HG02973 (cell line): ENCODE measurements around the gene HOXA11.

Experiments used
- ATAC-seq: cut with Tn5 transposase; IDR thresholded peaks from one replicate; pipeline ENCODE4 v1.9.1; 2021; ENCODE audit warnings: moderate library complexity; ENCODE audit not compliant: unreplicated experiment

HOXA11 gene

DNA sequence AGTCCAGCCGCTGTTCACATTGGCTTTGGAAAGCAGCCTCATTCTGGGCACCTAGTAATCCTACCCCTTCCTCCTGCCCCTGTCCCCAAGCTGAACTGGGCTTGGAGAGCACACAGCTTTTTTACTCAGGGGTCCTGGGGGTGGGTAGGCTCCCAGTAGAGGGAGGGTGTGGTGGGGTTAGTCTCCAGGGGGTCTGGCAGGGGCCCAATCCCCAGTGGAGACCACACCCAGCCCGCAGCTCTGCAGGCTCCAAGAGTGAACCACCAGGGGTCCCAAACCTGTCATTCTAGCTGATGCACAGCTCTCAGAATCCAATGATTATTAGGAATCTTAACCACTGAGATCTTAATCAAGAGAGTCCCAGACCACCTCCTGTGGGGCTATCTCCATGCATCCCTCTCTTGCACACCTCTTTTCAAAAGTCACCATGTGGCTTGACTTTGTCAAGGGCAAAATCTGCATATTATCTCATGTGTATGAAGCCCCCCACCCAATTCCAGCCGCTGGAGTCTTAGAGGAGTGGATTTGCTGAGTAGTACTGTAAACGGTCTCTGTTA lies 2.7 kb downstream of the HOXA11 start:
- no peak for ATAC-seq

GRCh38 chr7:27181795-27182275 lies 3.2 kb downstream of the HOXA11 start:
- no peak for ATAC-seq

- no peak for ATAC-seq
These were observed 4.3 kb downstream of the HOXA11 start for GRCh38 chr7:27180431-27181420.

DNA sequence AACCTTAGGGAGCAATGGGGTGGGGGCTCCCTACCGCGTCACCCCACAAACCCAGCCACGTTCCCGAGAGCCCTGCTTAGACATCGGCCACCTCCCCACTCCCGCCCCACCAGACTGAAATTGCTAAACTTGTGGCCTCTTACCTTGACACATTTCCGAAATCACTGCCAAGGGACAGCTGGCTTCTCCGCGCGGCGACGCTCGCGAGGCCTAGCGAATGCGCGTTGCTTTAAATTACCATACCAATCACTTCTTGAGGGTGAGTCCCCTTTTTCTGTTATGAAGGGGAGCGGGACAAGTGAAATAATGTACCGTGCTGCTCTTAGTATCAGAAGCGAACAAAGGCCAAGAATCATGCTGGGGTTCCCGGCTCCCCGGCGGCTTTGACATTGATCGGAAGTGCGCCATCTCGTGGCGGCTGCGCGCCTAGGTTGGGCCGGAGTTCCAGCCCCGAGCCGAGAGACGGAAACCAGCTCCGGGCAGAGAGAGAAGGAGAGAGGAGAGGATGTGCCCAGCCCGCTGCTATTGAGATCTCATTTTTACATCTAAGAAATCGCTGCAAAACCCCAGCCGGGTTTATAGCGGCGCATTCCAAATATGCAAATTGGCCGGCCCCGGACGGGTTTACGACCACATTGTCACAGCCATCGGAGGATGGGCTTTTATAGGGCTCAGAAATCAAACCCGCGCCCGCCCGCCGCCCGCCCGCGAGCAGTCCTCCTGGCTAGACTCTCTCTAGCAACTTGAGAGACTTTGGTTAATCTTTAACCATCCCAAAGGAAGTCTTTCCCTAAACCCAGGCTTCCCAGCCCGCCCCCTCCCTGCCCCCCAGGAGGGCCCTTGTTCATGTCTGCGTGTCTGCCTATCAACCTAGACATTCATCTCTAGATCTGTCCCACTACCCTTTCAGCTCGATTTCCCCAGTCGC lies 5.3 kb downstream of the HOXA11 start:
- ATAC-seq: no peak

- ATAC-seq: no peak
These were observed 6.0 kb downstream of the HOXA11 start for GRCh38 chr7:27179030-27179429.

GRCh38 chr7:27178366-27178765 lies 6.7 kb downstream of the HOXA11 start:
- ATAC-seq: no peak

DNA sequence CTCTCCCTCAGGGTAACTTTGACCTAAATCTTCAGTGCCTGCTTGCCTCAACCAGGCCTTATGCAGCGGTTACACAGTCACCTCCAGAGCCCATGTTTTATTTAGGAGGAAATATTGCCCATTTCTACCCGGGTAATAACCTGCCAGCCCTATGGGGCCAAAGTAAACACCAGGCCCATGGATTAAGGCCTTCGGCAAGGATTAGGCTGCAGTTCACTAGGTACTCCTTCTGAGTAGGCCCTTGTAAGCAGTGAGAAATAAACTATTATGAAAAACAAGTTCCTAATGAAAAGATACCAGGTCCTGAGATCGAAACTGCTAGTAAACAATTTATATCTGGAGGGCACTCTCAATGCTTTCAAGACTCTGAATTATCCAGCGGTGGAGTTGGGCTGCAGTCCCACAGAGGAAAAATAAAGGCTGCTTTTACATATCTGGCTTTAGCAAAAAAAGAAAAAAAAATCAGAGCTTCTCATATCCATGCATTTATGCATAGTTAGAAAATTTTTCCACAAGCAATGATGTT lies 7.2 kb downstream of the HOXA11 start:
- ATAC-seq: no peak

DNA sequence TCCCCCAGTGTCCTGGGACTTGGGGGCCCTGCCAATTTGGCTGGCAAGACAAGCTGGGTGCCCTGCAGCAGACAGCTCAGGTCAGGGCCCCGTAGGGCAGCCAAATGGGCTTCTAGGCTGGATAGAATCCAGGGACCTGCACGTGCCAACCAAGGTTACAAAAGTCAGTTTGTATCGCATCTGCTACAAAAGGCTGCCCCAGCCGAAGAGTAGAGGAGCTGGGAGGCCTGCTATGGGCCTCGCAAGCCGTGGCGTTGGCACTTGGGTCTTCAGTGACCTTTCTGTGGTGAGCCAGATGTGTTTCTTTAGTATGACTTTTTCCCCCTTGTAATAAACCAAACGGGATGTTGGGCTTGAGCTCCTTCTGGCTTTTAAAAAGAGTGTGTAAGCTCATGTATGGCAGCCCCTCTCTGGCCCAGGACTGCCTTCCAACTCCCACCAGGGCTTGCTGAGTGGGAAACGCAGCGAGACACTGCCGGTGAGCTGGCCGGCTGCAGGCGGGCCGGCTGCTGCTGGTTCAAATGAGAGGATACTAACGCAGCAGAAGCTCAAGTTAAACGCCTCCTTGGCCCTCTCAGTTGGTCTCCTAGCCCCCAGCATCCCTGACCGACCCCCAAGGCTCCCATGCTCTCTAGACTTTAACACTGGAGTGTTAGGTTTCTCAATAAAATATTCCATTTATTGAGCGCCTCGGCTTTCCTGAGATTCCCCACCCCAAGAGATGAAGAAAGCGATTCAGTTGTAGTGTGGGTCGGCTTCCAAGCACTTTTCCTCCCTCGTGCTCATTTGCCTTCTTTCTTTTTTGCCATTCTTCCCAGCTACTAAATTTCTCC lies 7.9 kb downstream of the HOXA11 start:
- no peak for ATAC-seq

- ATAC-seq: no peak
These were observed 8.5 kb downstream of the HOXA11 start for GRCh38 chr7:27176524-27176845.

- ATAC-seq: no peak
These were observed 9.2 kb downstream of the HOXA11 start for GRCh38 chr7:27175626-27176523.

GRCh38 chr7:27174874-27175625 lies 10.0 kb downstream of the HOXA11 start:
- no peak for ATAC-seq

DNA sequence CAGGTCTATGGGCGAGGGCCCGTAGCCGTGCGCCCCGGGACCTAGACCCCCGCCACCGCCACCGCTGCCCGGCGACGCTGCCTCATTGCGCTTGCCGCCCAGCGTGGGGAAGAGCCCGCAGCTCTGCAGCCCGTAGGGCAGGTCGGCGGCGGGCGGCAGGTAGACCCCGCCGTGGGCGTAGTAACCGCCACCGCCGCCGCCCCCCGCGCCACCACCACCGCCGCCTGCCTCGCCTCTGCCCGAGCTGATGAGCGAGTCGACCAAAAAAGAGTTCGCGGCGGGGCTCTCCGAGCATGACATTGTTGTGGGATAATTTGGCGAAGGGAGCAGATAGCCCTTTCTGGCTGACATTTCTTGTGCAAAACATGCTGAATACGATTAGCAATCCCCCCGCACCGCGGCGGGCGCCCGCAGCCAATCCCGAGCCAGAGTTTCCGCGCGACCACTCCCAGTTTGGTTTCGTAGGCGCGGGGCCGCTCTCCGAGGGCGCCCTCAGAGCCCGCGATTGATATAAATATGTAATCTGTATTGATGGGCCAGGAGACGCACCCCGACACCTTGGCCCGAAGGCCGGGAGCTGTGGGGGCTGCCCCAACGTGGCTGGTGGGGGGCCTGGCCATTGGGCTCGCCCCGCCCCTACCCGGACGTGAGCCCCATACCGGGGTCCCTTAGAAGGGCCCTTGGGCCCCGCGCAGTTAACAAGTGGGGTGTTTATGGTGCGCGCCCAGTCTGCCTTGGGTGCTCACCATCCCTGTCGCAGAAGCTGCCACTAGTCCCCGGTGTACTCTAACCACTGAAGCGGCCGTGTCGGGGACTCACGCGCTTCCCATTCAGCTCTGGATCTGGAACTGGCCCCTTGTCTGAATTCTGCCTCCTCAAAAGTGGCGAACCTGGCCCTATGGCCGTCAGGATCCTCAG lies 10.8 kb downstream of the HOXA11 start, which contains the start of gene HOXA10:
HOXA10 (minus strand) TSS at position 365 of the 918 bp plus-strand sequence; CDS start at position 351, 14 bp downstream.
- no peak for ATAC-seq

DNA sequence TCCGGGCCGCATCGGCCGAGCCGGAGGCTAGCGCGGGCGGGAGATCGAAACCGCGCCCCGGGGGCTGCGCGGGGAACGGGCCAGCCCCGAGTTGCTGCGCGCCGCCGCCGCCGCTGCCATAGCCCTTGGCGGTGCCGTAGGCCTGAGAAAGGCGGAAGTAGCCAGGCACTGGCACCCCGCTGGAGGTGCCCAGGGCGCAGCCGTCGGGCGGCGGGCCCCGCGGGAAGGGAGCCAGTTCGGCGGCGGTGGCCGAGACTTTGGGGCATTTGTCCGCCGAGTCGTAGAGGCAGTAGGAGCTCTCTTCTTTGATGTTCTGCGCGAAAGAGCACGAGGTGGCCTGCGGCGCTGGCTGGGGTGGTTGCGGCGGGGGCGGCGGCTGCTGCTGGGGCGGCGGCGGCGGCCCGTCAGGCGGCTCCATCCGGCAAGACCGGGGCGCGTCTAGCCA lies 11.5 kb downstream of the HOXA11 start:
- no peak for ATAC-seq

DNA sequence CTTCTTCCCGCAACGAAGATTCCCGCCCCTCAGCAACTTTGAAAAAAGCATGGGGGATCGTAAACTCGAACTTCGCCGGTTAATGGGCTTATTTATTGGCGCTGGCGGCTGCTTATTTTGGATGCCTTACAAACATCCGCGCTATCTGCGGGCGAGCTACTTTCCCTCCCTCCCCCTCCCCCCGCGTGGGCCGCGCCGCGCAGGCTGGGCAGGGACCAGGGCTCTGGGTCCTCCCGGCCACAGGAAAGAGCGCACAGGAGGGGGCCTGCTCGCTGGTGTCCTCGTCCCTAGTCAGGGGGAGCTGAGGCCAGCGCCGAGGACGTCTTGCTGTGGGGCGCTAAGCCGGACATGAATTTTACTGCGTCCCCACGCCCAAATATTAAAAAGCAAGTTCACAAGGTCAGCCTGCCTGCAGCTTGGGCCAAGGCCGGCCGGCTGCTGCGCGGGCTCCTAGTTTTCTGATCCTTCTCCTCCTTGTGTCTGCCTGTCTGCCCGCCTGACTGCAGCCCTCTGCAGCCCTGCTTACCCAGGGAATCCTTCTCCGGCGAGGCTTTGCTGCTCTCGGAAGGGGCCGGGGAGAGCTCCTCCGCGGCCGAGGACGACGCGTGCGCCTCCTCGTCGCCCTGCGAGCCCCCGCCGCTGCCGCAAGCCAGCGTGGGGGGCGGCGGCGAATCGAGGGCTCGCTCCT lies 12.1 kb downstream of the HOXA11 start:
- no peak for ATAC-seq

GRCh38 chr7:27172315-27172774 lies 12.7 kb downstream of the HOXA11 start:
- no peak for ATAC-seq

GRCh38 chr7:27171637-27172314 lies 13.3 kb downstream of the HOXA11 start:
- no peak for ATAC-seq
